Measurements from ENCODE around the gene KCTD19.

Gene KCTD19

GRCh38 chr16:67256701-67257230 is 69.8 kb downstream of the KCTD19 start:
- no peak for DNase-seq

- no peak for DNase-seq
These were observed 70.9 kb downstream of the KCTD19 start for GRCh38 chr16:67255553-67256221.

GRCh38 chr16:67254801-67255552 is 71.6 kb downstream of the KCTD19 start:
- no peak for DNase-seq

GRCh38 chr16:67252609-67253497 is 73.7 kb downstream of the KCTD19 start:
- peak; percentile 60 for DNase-seq

- no peak for DNase-seq
These were observed 76.6 kb downstream of the KCTD19 start for GRCh38 chr16:67250045-67250327.

GRCh38 chr16:67249178-67250044 is 77.1 kb downstream of the KCTD19 start:
- DNase-seq: no peak

GRCh38 chr16:67248401-67249177 is 78.0 kb downstream of the KCTD19 start, which contains the start of gene SLC9A5:
SLC9A5 (plus strand) TSS chr16:67248979; CDS start chr16:67249015, 36 bp downstream.
- DNase-seq: no peak

- peak; percentile 5 for DNase-seq
These were observed 78.5 kb downstream of the KCTD19 start for GRCh38 chr16:67248073-67248400.

GRCh38 chr16:67247192-67248072 is 79.1 kb downstream of the KCTD19 start, which contains the start of gene FHOD1:
FHOD1 (minus strand) TSS chr16:67247481; CDS start chr16:67247410, 71 bp downstream.
- DNase-seq: peak; percentile 65

GRCh38 chr16:67246756-67247191 is 79.8 kb downstream of the KCTD19 start:
- no peak for DNase-seq

GRCh38 chr16:67246081-67246755 is 80.3 kb downstream of the KCTD19 start:
- DNase-seq: peak; percentile 28

GRCh38 chr16:67245674-67246080 is 80.9 kb downstream of the KCTD19 start:
- DNase-seq: no peak

- no peak for DNase-seq
These were observed 81.4 kb downstream of the KCTD19 start for GRCh38 chr16:67245186-67245585.

GRCh38 chr16:67244387-67245185 is 82.0 kb downstream of the KCTD19 start:
- no peak for DNase-seq

GRCh38 chr16:67243481-67243880 is 83.1 kb downstream of the KCTD19 start:
- DNase-seq: no peak

GRCh38 chr16:67242138-67242730 is 84.3 kb downstream of the KCTD19 start:
- no peak for DNase-seq

GRCh38 chr16:67241008-67241900 is 85.3 kb downstream of the KCTD19 start:
- DNase-seq: no peak
